ENCODE data around the gene TRPM3.

DNA sequence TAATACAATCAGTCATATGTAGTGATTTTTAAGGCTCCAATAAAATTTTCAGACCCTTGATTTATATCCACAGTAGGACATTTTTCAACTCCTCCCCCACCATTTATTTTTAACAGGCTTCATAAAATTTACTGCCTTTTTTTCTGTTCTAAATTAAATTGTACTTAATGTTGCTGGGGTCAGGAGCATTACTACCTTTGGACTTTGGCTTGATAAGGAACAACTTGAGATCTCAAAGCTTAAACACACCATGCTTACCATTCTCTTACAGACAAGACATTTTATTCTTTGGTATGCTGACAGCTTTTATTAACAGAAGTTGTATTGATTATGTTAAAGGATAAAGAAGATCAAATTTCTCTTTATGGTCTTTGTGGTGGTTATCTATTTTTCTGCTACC is 30.5 kb downstream of the TRPM3 start:
- TF ChIP-seq, protein P1, sequence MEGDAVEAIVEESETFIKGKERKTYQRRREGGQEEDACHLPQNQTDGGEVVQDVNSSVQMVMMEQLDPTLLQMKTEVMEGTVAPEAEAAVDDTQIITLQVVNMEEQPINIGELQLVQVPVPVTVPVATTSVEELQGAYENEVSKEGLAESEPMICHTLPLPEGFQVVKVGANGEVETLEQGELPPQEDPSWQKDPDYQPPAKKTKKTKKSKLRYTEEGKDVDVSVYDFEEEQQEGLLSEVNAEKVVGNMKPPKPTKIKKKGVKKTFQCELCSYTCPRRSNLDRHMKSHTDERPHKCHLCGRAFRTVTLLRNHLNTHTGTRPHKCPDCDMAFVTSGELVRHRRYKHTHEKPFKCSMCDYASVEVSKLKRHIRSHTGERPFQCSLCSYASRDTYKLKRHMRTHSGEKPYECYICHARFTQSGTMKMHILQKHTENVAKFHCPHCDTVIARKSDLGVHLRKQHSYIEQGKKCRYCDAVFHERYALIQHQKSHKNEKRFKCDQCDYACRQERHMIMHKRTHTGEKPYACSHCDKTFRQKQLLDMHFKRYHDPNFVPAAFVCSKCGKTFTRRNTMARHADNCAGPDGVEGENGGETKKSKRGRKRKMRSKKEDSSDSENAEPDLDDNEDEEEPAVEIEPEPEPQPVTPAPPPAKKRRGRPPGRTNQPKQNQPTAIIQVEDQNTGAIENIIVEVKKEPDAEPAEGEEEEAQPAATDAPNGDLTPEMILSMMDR (IDR thresholded peaks at IDR 0.05 in 4 of 5, conservative IDR thresholded peaks at IDR 0.05 in 1 of 5) = no peak
- TF ChIP-seq POLR2A (IDR thresholded peaks at IDR 0.05) = no peak

Measured in gastrocnemius medialis (tissue), 4 donors.